HCT116 (cell line): Measurements from ENCODE around the gene FARP1. TPM values are rescaled to one million over a fixed set of nuclear protein-coding genes. Genes with fewer than 3 reads are reported as not detected.

Source experiments
- ATAC-seq: fragments of 200-7000 bp; cut with Tn5 transposase; 2 replicates; pipeline ENCODE4 v1.9.1; 2020; ENCODE audit warnings: mild to moderate bottlenecking, moderate library complexity
- BruUV-seq: library from RNA; stranded (reverse); fragments of 400-500 nt; replicated peaks from 2 replicates; lab custom pipeline; 2021; lab: Mats Ljungman, UMichigan
- CTCF ChIA-PET: fragments of 300-600 bp; sonication (Branson Sonifier 250); formaldehyde crosslinking; loops from one replicate; lab custom pipeline; 2021; ENCODE audit warnings: antibody characterized with exemption; lab: Charles Lee
- POLR2A ChIA-PET: fragments of 300-600, 350-600 bp; sonication (Branson Sonifier 250); formaldehyde crosslinking; loops from one replicate; lab custom pipeline; 2021; ENCODE audit warnings: antibody characterized with exemption; lab: Charles Lee
- RAD21 ChIA-PET, 2 experiments: fragments of 300-600 bp; sonication (Branson Sonifier 250); formaldehyde crosslinking; loops; one replicate each; lab custom pipeline; 2023; ENCODE audit warnings: low total read pairs in 2 of 2; ENCODE audit not compliant: uncharacterized antibody in 2 of 2, unreplicated experiment in 2 of 2, low non-redundant PET in 1 of 2; lab: Charles Lee
- DNase-seq: peaks from one replicate; pipeline ENCODE4 v3.0.0-alpha.2; 2010; ENCODE audit warnings: low read depth, low spot score
- H2AFZ ChIP-seq: fragments of 200-600 bp; shearing (Covaris generic), sonication (generic); 2 replicates; pipeline ENCODE4 v1.6.1; 2017; ENCODE audit warnings: low read depth, mixed run types, mixed read lengths, antibody characterized with exemption, low read length; ENCODE audit not compliant: poor library complexity, severe bottlenecking
- H3K27ac ChIP-seq: 2 replicates; pipeline ENCODE4 v1.5.1; 2012; ENCODE audit warnings: low read depth, low read length
- H3K27me3 ChIP-seq: fragments of 200-600 bp; sonication (generic); 2 replicates; pipeline ENCODE4 v1.6.1; 2016; ENCODE audit warnings: mixed run types, low read length, mixed read lengths; ENCODE audit not compliant: insufficient read depth
- H3K36me3 ChIP-seq, 2 experiments: fragments of 200-500 bp in 1 of 2; fragments of 200-600 bp in 1 of 2; sonication (Bioruptor generic) in 1 of 2; sonication (generic) in 1 of 2; 2 replicates each; pipeline versions ENCODE4 v1.5.1 to v1.6.1; 2014 to 2016; ENCODE audit warnings: low read length in 2 of 2, inconsistent platforms in 1 of 2, mixed read lengths in 1 of 2, mixed run types in 1 of 2; ENCODE audit not compliant: insufficient read depth in 2 of 2, control insufficient read depth in 1 of 2
- H3K4me1 ChIP-seq, 2 experiments: fragments of 200-600 bp in 1 of 2; sonication (generic) in 1 of 2; 2 replicates each; pipeline versions ENCODE4 v1.5.1 to v1.6.1; 2012 to 2017; ENCODE audit warnings: low read length in 2 of 2, inconsistent platforms in 1 of 2, mild to moderate bottlenecking in 1 of 2, mixed read lengths in 1 of 2, mixed run types in 1 of 2, moderate library complexity in 1 of 2; ENCODE audit not compliant: insufficient read depth in 2 of 2, control insufficient read depth in 1 of 2
- H3K4me2 ChIP-seq: fragments of 200-600 bp; sonication (generic); 2 replicates; pipeline ENCODE4 v1.6.1; 2017; ENCODE audit warnings: mixed run types, low read length, mixed read lengths
- H3K4me3 ChIP-seq, 2 experiments: fragments of 200-600 bp in 1 of 2; sonication (generic) in 1 of 2; replicated peaks in 1 of 2; 2 replicates each; pipeline ENCODE4 v1.5.1; 2011 to 2016; ENCODE audit warnings: low read length in 2 of 2, control low read depth in 1 of 2, low read depth in 1 of 2, mild to moderate bottlenecking in 1 of 2, mixed read lengths in 1 of 2, mixed run types in 1 of 2
- H3K79me2 ChIP-seq: fragments of 200-600 bp; sonication (generic); 2 replicates; pipeline ENCODE4 v1.6.1; 2017; ENCODE audit warnings: mild to moderate bottlenecking, mixed run types, low read length, moderate library complexity, mixed read lengths; ENCODE audit not compliant: insufficient read depth
- H3K9ac ChIP-seq: fragments of 200-600 bp; sonication (generic); 2 replicates; pipeline ENCODE4 v1.6.1; 2016; ENCODE audit warnings: low read length, mixed read lengths
- H3K9me2 ChIP-seq: fragments of 200-600 bp; sonication (generic), shearing (Covaris generic); 2 replicates; pipeline ENCODE4 v1.6.1; 2017; ENCODE audit warnings: mixed run types, mild to moderate bottlenecking, moderate library complexity; ENCODE audit not compliant: insufficient read depth
- H3K9me3 ChIP-seq, 2 experiments: fragments of 200-500 bp in 1 of 2; fragments of 200-600 bp in 1 of 2; sonication (Bioruptor generic) in 1 of 2; sonication (generic) in 1 of 2; 2 replicates each; pipeline ENCODE4 v1.6.1; 2014 to 2017; ENCODE audit warnings: low read length in 2 of 2, mixed read lengths in 2 of 2, inconsistent platforms in 1 of 2, low read depth in 1 of 2, mild to moderate bottlenecking in 1 of 2, mixed run types in 1 of 2, moderate library complexity in 1 of 2; ENCODE audit not compliant: control insufficient read depth in 1 of 2, insufficient read depth in 1 of 2
- H4K20me1 ChIP-seq: fragments of 200-600 bp; sonication (generic), shearing (Covaris generic); 2 replicates; pipeline ENCODE4 v1.6.1; 2017; ENCODE audit warnings: mixed run types, mild to moderate bottlenecking, moderate library complexity; ENCODE audit not compliant: insufficient read depth
- ATF3 ChIP-seq: IDR thresholded peaks from 2 replicates; pipeline ENCODE4 v1.6.1; 2012
- CBX3 ChIP-seq: IDR thresholded peaks from 2 replicates; pipeline ENCODE4 v1.6.1; 2012; ENCODE audit warnings: low read depth
- CEBPB ChIP-seq: IDR thresholded peaks from 2 replicates; pipeline ENCODE4 v1.6.1; 2012; ENCODE audit warnings: low read depth
- EGR1 ChIP-seq: IDR thresholded peaks from 2 replicates; pipeline ENCODE4 v1.6.1; 2012; ENCODE audit warnings: low read depth
- ELF1 ChIP-seq: IDR thresholded peaks from 2 replicates; pipeline ENCODE4 v1.6.1; 2012; ENCODE audit warnings: low read depth, borderline replicate concordance
- EZH2 ChIP-seq: fragments of 200-600 bp; sonication (generic); IDR thresholded peaks from 2 replicates; pipeline ENCODE4 v1.6.1; 2017; ENCODE audit warnings: antibody characterized with exemption, mixed run types
- EZH2phosphoT487 ChIP-seq: fragments of 200-600 bp; IDR thresholded peaks from 2 replicates; pipeline ENCODE4 v1.6.1; 2018; ENCODE audit warnings: antibody characterized with exemption, borderline replicate concordance
- FOSL1 ChIP-seq: IDR thresholded peaks from 2 replicates; pipeline ENCODE4 v1.6.1; 2012; ENCODE audit warnings: low read depth
- JUND ChIP-seq: IDR thresholded peaks from 2 replicates; pipeline ENCODE4 v1.6.1; 2012
- MAX ChIP-seq: IDR thresholded peaks from 2 replicates; pipeline ENCODE4 v1.6.1; 2012
- POLR2AphosphoS5 ChIP-seq: IDR thresholded peaks from 2 replicates; pipeline ENCODE4 v1.6.1; 2011; ENCODE audit warnings: mild to moderate bottlenecking, low read depth, low read length, moderate library complexity
- REST ChIP-seq: IDR thresholded peaks from 2 replicates; pipeline ENCODE4 v1.6.1; 2012; ENCODE audit warnings: low read depth
- SIN3A ChIP-seq: IDR thresholded peaks from 2 replicates; pipeline ENCODE4 v1.6.1; 2012; ENCODE audit warnings: low read depth
- SRF ChIP-seq: IDR thresholded peaks from 2 replicates; pipeline ENCODE4 v1.6.1; 2012; ENCODE audit warnings: low read depth
- TCF7L2 ChIP-seq: IDR thresholded peaks from 2 replicates; pipeline ENCODE4 v1.7.0; 2011; ENCODE audit warnings: borderline replicate concordance, inconsistent platforms; ENCODE audit not compliant: insufficient read depth, insufficient read length; ENCODE audit errors: extremely low read depth
- ZBTB33 ChIP-seq: IDR thresholded peaks from 2 replicates; pipeline ENCODE4 v1.6.1; 2011; ENCODE audit warnings: mild to moderate bottlenecking, low read length, moderate library complexity; ENCODE audit not compliant: insufficient replicate concordance; ENCODE audit errors: extremely low read depth
- ZFX ChIP-seq: fragments of 450-650 bp; IDR thresholded peaks from 2 replicates; pipeline ENCODE4 v1.6.1; 2017
- intact Hi-C: fragments of 100-400 bp; cut with micrococcal nuclease; formaldehyde crosslinking; loops from 2 replicates; pipeline ENCODE4 v1.10.0; 2022
- total RNA-seq: library from RNA; stranded (reverse); gene quantifications from one replicate; pipeline ENCODE4 v1.2.1, GENCODE V29; 2021; ENCODE audit not compliant: unreplicated experiment

Gene FARP1
- total RNA-seq, 1 experiment from 2014 or later = 30.5 TPM

GRCh38 chr13:98184792-98185191, 41.9 kb downstream of the FARP1 start:
- Histone ChIP-seq H3K36me3 (no peaks in the 10 kb centered on the region), H3K9me2 (no peaks in the 10 kb centered on the region), H3K4me3 (no peak overlapping the region), H3K9ac (no peak overlapping the region), H3K79me2 (no peaks in the 10 kb centered on the region), H3K27ac (no peak overlapping the region), H2AFZ (no peak overlapping the region), H3K27me3 (no peaks in the 10 kb centered on the region), H3K4me2 (no peak overlapping the region), H4K20me1 (no peaks in the 10 kb centered on the region), H3K9me3 (no peaks in the 10 kb centered on the region), H3K4me1 (no peaks in the 10 kb centered on the region; a peak in 1 of 4 replicates)
- DNase-seq (no peak), ATAC-seq (no peak)
- intact Hi-C loops = no loop called here
- ChIA-PET CTCF (no interaction called here), RAD21 (no interaction called here), POLR2A (no interaction called here)
- TF ChIP-seq ELF1 = no peak
- no peak for TF ChIP-seq SIN3A
- TF ChIP-seq EGR1 = no peak
- TF ChIP-seq EZH2phosphoT487 = no peak
- TF ChIP-seq MAX = no peak
- TF ChIP-seq JUND = no peak
- TF ChIP-seq REST = no peak
- no peak for TF ChIP-seq ATF3
- TF ChIP-seq FOSL1 = no peak
- TF ChIP-seq TCF7L2 = no peak
- TF ChIP-seq ZFX = no peak
- TF ChIP-seq SRF = no peak
- TF ChIP-seq CBX3 = no peak
- no peak for TF ChIP-seq EZH2
- TF ChIP-seq CEBPB = no peak
- no peak for TF ChIP-seq POLR2AphosphoS5
- no peak for TF ChIP-seq ZBTB33
- BruUV-seq = no TSS peak
